ENCODE results near the gene CST4. TPM values are rescaled to one million over a fixed set of nuclear protein-coding genes. Genes with fewer than 3 reads are reported as not detected.
A peak's percentile ranks its signal among the peaks of the same experiment; 100 is the strongest.
"Not testable (repeated sequence)": the region's sequence is repeated elsewhere in the genome, so short reads cannot be mapped to it uniquely, and the experiment has no call there.

CST4 gene
- total RNA-seq = not detected
- not detected for polyA plus RNA-seq

- DNase-seq; H3K36me3 ChIP-seq; H3K27me3 ChIP-seq; H3K27ac ChIP-seq; H3K9me3 ChIP-seq; intact Hi-C loops (cut with DNase I); H3K4me3 ChIP-seq; H3K4me1 ChIP-seq: not testable (repeated sequence)
- 73 to 83% methylated on average over 12 of the region's 12 CpGs for WGBS, 2 donors
Observed at GRCh38 chr20:23688684-23689398, at the start of gene CST4. Gene CST4, minus strand, starts transcription at chr20:23689038. Its CDS starts 69 bp downstream, at chr20:23688969.

DNA sequence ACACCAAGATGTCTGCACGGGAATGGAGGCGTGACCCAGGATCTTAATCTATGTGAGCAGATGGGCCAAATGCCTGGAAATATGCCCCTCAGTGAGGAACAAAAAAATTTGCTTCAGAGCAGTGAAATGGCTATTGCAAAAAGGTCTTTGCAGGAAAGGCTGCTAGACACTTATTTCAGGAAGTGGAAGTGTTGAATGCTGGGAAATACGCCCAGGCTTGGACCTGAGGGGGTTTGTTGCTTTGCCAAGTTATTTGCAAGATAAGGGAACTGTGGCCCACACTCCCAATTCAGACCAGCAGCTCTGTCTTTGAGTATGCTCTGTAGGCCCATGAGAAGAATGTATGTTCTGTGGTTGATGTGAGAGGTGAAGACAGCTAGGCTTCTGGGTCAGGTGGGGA is 46.6 kb upstream of the CST4 start:
- 61 to 71% methylated on average over 3 of the region's 3 CpGs for WGBS, 2 donors
- H3K4me1 ChIP-seq; intact Hi-C loops (cut with DNase I); H3K27me3 ChIP-seq; H3K27ac ChIP-seq; H3K4me3 ChIP-seq; H3K9me3 ChIP-seq; DNase-seq; H3K36me3 ChIP-seq: not testable (repeated sequence)

DNA sequence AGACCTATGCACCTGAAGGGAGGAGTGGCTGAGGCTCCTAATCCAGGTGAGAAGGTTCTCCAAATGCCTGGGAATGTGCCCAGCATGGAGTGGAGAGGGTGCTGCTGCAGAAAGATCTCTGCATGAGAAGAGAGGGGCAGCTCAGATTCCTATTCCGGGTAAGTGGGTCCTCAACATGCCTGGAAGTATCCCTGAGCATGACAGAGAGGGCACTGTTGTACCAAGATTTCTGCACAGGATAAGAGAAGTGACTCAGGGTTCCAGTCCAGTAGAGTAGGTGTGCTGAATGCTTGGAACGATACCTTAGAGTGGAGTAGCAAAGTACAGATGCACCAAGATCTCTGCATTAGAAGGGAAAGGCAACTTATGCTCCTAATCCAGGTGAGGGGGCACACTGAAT is 46.1 kb upstream of the CST4 start:
- H3K9me3 ChIP-seq = not testable (repeated sequence)

GRCh38 chr20:23734440-23734839 is 45.6 kb upstream of the CST4 start:
- H3K27ac ChIP-seq; DNase-seq; H3K36me3 ChIP-seq; intact Hi-C loops (cut with DNase I); H3K27me3 ChIP-seq; H3K9me3 ChIP-seq; H3K4me1 ChIP-seq; H3K4me3 ChIP-seq: not testable (repeated sequence)
- 86 to 92% methylated on average over 1 of the region's 1 CpG for WGBS, 2 donors

More for the DNA sequence above, 46.1 kb upstream of the CST4 start:
- H3K36me3 ChIP-seq; DNase-seq; H3K27ac ChIP-seq; intact Hi-C loops (cut with DNase I); H3K4me3 ChIP-seq; H3K4me1 ChIP-seq; H3K27me3 ChIP-seq: not testable (repeated sequence)
- 78 to 81% methylated on average over 2 of the region's 2 CpGs for WGBS, 2 donors

DNA sequence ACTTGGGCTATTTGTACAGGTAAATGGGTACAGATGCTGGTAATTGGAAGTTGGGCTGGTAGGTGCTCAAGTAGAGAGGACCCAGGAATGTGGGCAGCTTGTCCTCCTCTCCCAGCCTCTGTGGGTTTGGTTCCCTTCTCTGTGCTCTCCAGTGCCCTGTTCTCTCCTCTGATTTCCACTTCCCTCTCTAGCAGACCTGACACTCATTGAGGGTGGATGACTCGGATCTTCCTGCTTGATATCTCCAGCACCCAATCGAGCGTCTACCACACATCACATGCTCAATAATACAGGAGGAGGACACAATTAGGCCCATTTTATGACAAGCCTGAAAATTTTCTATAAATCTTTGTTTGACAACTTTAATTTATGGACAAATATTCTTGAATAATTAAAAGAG is 38.2 kb upstream of the CST4 start:
- 74 to 75% methylated on average over 3 of the region's 3 CpGs for WGBS, 2 donors
- no peak for DNase-seq

DNA sequence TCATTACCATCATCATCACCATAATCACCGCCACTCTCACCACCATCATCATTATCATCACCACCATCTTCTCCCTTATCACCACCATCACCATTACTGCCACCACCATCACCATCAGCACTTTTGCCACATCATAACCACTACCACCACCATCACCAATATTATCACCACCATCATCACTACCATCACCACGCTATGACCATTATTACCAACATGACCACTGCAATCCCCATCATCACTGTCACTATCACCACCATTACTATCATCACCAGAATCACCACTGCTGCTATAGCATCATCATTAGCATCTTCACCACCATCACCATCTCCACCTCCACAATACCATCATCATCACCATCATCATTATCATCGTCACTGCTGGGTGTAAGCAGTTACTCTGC is 36.3 kb upstream of the CST4 start:
- intact Hi-C loops (cut with DNase I) = no loop called here
- no peaks in the 10 kb centered on the region for H3K4me1 ChIP-seq
- DNase-seq = no peak
- H3K27me3 ChIP-seq = no peaks in the 10 kb centered on the region
- WGBS, 2 donors = 87 to 89% methylated on average over 3 of the region's 3 CpGs
- H3K27ac ChIP-seq = no peak overlapping the region
- H3K36me3 ChIP-seq = no peaks in the 10 kb centered on the region
- no peaks in the 10 kb centered on the region for H3K9me3 ChIP-seq
- H3K4me3 ChIP-seq = no peak overlapping the region
- TF ChIP-seq EP300 (IDR thresholded peaks at IDR 0.05) (no peak), POLR2A (IDR thresholded peaks at IDR 0.05) (no peak), CTCF (IDR thresholded peaks at IDR 0.05) (no peak), POLR2AphosphoS5 (IDR thresholded peaks at IDR 0.05) (no peak)

More for the DNA sequence above, 38.2 kb upstream of the CST4 start:
- no peaks in the 10 kb centered on the region for H3K4me1 ChIP-seq
- no peak overlapping the region for H3K27ac ChIP-seq
- no peaks in the 10 kb centered on the region for H3K36me3 ChIP-seq
- H3K27me3 ChIP-seq = no peaks in the 10 kb centered on the region
- no peak overlapping the region for H3K4me3 ChIP-seq
- TF ChIP-seq POLR2A (IDR thresholded peaks at IDR 0.05) = no peak
- intact Hi-C loops (cut with DNase I) = no loop called here
- H3K9me3 ChIP-seq = no peaks in the 10 kb centered on the region

- H3K4me3 ChIP-seq; H3K36me3 ChIP-seq; H3K4me1 ChIP-seq; DNase-seq; intact Hi-C loops (cut with DNase I); H3K27me3 ChIP-seq; H3K27ac ChIP-seq; H3K9me3 ChIP-seq: not testable (repeated sequence)
- WGBS, 2 donors = 53 to 54% methylated on average over 2 of the region's 2 CpGs
- TF ChIP-seq CTCF (IDR thresholded peaks at IDR 0.05) = peak in 2 of 4 experiments; percentile 14 to 18
Observed at GRCh38 chr20:23723659-23724307, 34.9 kb upstream of the CST4 start.

DNA sequence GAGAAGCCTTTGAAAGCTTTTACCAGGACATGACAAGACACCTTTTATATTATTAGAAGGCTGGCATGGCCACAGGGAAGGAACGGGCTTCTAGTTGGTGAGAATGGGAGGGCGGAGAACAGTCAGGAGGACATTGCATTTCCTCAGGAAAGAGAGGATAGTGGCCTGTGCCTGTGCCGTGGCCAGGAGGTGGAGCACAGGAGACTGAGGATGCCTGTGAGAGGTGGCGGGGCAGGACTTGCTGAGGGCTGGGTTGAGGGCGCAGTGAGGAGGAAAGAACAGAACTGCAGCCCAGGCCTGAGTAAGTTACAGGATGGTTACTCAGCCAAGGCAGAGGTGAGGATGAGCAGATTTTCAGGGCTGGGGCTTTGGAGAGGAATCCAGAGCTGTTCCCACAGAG is 34.0 kb upstream of the CST4 start:
- intact Hi-C loops (cut with DNase I); H3K27ac ChIP-seq; H3K4me1 ChIP-seq; H3K9me3 ChIP-seq; H3K27me3 ChIP-seq; H3K4me3 ChIP-seq; DNase-seq; H3K36me3 ChIP-seq: not testable (repeated sequence)
- WGBS, 2 donors = 68 to 79% methylated on average over 5 of the region's 5 CpGs

Data from sigmoid colon (tissue), 7 donors.